K562 (cell line): ENCODE data around the gene ACOT13. TPM values are rescaled to one million over a fixed set of nuclear protein-coding genes. Genes with fewer than 3 reads are reported as not detected.

Source experiments
- ATF7 ChIP-seq: fragments of 450-650 bp; IDR thresholded peaks from 2 replicates; pipeline ENCODE4 v1.7.1; 2014; ENCODE audit warnings: mild to moderate bottlenecking, moderate library complexity
- BHLHE40 ChIP-seq: IDR thresholded peaks from 2 replicates; pipeline ENCODE4 v1.6.1; 2011; ENCODE audit warnings: low read length, improper control_type of control experiment
- CBFA2T2 ChIP-seq: fragments of 450-650 bp; conservative IDR thresholded peaks from 2 replicates; pipeline ENCODE4 v1.6.1; 2017; ENCODE audit warnings: mild to moderate bottlenecking
- CBX3 ChIP-seq, 2 experiments: IDR thresholded peaks; 1 replicate in 1 of 2; 2 replicates in 1 of 2; pipeline ENCODE4 v1.6.1; 2012; ENCODE audit warnings: inconsistent platforms in 2 of 2, low read length in 2 of 2, borderline replicate concordance in 1 of 2, control low read depth in 1 of 2
- EP300 ChIP-seq: IDR thresholded peaks from 2 replicates; pipeline ENCODE4 v1.6.1; 2012; ENCODE audit warnings: low read length, improper control_type of control experiment
- HMGN3 ChIP-seq: IDR thresholded peaks from 2 replicates; pipeline ENCODE4 v1.6.1; 2011; ENCODE audit warnings: borderline replicate concordance, low read depth, mild to moderate bottlenecking, mixed read lengths, low read length; ENCODE audit not compliant: insufficient read length; ENCODE audit errors: extremely low read depth
- KAT7 ChIP-seq: sonication (generic); formaldehyde crosslinking; IDR thresholded peaks from 2 replicates; pipeline ENCODE4 v1.8.0; 2022; ENCODE audit warnings: missing genetic modification reagents, mild to moderate bottlenecking, borderline replicate concordance
- KDM4B ChIP-seq, 2 experiments: fragments of 450-650 bp in 1 of 2; sonication (generic) in 1 of 2; IDR thresholded peaks; 2 replicates each; pipeline ENCODE4 v1.6.1; 2016 to 2017; ENCODE audit warnings: borderline replicate concordance in 2 of 2, antibody characterized with exemption in 1 of 2, low read depth in 1 of 2, mild to moderate bottlenecking in 1 of 2
- KLF13 ChIP-seq: fragments of 450-650 bp; IDR thresholded peaks from 2 replicates; pipeline ENCODE4 v1.6.1; 2016; ENCODE audit warnings: missing genetic modification characterization, low read depth, mild to moderate bottlenecking, missing compliant biosample characterization, moderate library complexity, borderline replicate concordance
- MEIS2 ChIP-seq: fragments of 450-650 bp; IDR thresholded peaks from 2 replicates; pipeline ENCODE4 v1.6.1; 2014; ENCODE audit warnings: mild to moderate bottlenecking; ENCODE audit not compliant: partially characterized antibody
- MTA1 ChIP-seq: fragments of 450-650 bp; IDR thresholded peaks from 2 replicates; pipeline ENCODE4 v1.6.1; 2017; ENCODE audit warnings: borderline replicate concordance
- NBN ChIP-seq: fragments of 450-650 bp; IDR thresholded peaks from 2 replicates; pipeline ENCODE4 v1.6.1; 2016; ENCODE audit warnings: low read depth, mild to moderate bottlenecking
- NONO ChIP-seq, 2 experiments: fragments of 200-400 bp in 1 of 2; fragments of 450-650 bp in 1 of 2; formaldehyde crosslinking in 1 of 2; IDR thresholded peaks; 2 replicates each; pipeline ENCODE4 v1.6.1; 2017; ENCODE audit warnings: low read depth in 2 of 2, mild to moderate bottlenecking in 2 of 2, moderate library complexity in 2 of 2, low read length in 1 of 2
- RBM17 ChIP-seq: fragments of 200-400 bp; formaldehyde crosslinking; IDR thresholded peaks from 2 replicates; pipeline ENCODE4 v1.6.1; 2017; ENCODE audit warnings: low read depth, mild to moderate bottlenecking, low read length, borderline replicate concordance
- SMARCC2 ChIP-seq: fragments of 450-650 bp; IDR thresholded peaks from 2 replicates; pipeline ENCODE4 v1.6.1; 2017; ENCODE audit warnings: antibody characterized with exemption, moderate library complexity, mild to moderate bottlenecking, low read depth
- ZNF124 ChIP-seq: sonication (generic); formaldehyde crosslinking; IDR thresholded peaks from 2 replicates; pipeline ENCODE4 v1.8.1; 2022; ENCODE audit warnings: missing genetic modification reagents
- ZNF717 ChIP-seq: fragments of 250-450 bp; sonication (Bioruptor Pico); IDR thresholded peaks from 2 replicates; pipeline ENCODE4 v1.5.0; 2021
- polyA plus RNA-seq, 8 experiments: library from polyadenylated mRNA; depleted of rRNA in 4 of 8; stranded (reverse) in 5 of 8; unstranded in 3 of 8; fragments of >200 nt; fragmentation: Nextera tagmentation in 2 of 8; fragmentation: Illumina TruSeq in 1 of 8; extraction: Ambion mirVana in 2 of 8; extraction: Trizol in 1 of 8; gene quantifications; 2 replicates each; pipeline versions ENCODE4 v1.2.1 to v1.2.3, GENCODE V29; 2011 to 2014; ENCODE audit warnings: inconsistent platforms in 1 of 8, missing spikeins in 1 of 8
- total RNA-seq, 7 experiments: library from RNA; depleted of rRNA in 6 of 7; stranded (reverse); fragments of >200 nt in 6 of 7; fragmentation: Illumina TruSeq in 2 of 7; extraction: Trizol in 2 of 7; gene quantifications; 2 replicates each; pipeline versions ENCODE4 v1.2.1 to v1.2.3, GENCODE V29; 2011 to 2021; ENCODE audit warnings: low replicate concordance in 1 of 7
- TF ChIP-seq, protein P1 (sequence below): sonication (generic); formaldehyde crosslinking; IDR thresholded peaks from 2 replicates; pipeline ENCODE4 v1.8.1; 2023; ENCODE audit warnings: mild to moderate bottlenecking, missing genetic modification reagents
- TF ChIP-seq, protein P2 (sequence below), 2 experiments: fragments of 450-650 bp; IDR thresholded peaks; 2 replicates each; pipeline ENCODE4 v1.6.1; 2016
- TF ChIP-seq, protein P3 (sequence below): sonication (generic); formaldehyde crosslinking; IDR thresholded peaks from 2 replicates; pipeline ENCODE4 v1.8.0; 2023; ENCODE audit warnings: missing genetic modification reagents, mild to moderate bottlenecking, borderline replicate concordance

The ACOT13 gene
- total and polyA plus RNA-seq, 9 of the 15 experiments (the other 6 are each of a cell fraction or from before 2014, with no cell fraction given), result 14.1 to 129 (median 65.7) TPM

DNA sequence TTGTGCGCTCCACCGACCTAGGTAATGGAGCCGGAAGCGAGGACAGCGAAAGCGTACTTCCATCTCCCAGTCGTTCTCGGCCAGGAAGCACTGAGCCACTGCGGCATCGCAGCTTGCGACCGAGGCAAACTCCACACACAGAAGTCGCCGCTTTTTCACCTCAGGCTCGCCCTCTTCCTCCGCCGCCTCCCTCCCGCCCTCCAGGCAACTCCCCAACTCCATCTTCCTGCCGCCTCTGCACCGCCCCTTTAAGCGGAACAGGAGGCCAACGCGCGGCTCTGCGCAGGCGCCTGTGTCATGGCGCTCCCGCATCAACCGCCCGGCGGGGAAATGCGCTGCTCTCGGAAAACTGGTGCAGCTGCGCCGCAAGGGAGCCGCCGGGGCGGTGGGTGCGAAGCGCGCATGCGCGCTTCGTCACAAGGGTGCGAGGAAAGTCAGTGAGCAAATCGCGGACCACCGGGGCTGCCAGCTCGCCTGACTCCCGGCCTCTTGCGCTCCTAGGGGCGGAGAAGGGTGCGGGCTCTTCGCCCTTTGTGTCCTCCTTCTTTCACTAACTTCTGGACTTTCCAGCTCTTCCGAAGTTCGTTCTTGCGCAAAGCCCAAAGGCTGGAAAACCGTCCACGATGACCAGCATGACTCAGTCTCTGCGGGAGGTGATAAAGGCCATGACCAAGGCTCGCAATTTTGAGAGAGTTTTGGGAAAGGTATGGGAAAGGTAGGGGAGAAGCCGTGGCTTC lies at the start of gene ACOT13, which contains the start of gene TDP2 (continued):
- TF ChIP-seq NBN (peak; percentile 72), CBX3 (IDR thresholded peaks at IDR 0.05; ENCODE audit: borderline replicate concordance in 1 of 2, low read length in 2 of 2) (peak in 1 of 2 experiments; percentile 93; a peak in 2 of 3 replicates), EP300 (peak; percentile 37), KLF13 (tag) (peak; percentile 43; the same call in 1 of the 2 replicates), MEIS2 (peak; percentile 94), MTA1 (peak; percentile 76; the same call in 1 of the 2 replicates), HMGN3 (peak; percentile 98), KDM4B (IDR thresholded peaks at IDR 0.05; ENCODE audit: borderline replicate concordance in 2 of 2, low read depth in 1 of 2) (peak in 1 of 2 experiments; percentile 60; a peak in 1 of 4 replicates), ZNF124 (no peak), SMARCC2 (peak; percentile 74), NONO (IDR thresholded peaks at IDR 0.05; ENCODE audit: low read depth in 2 of 2, low read length in 1 of 2) (peak in 1 of 2 experiments; percentile 50; a peak in 2 of 4 replicates), KAT7 (CRISPR knock-in tag) (no peak), ZNF717 (CRISPR knock-in tag) (no peak), BHLHE40 (peak; percentile 70), CBFA2T2 (peak; percentile 24; the same call in 1 of the 2 replicates), RBM17 (no peak), ATF7 (peak; percentile 89)
- TF ChIP-seq, protein P1, sequence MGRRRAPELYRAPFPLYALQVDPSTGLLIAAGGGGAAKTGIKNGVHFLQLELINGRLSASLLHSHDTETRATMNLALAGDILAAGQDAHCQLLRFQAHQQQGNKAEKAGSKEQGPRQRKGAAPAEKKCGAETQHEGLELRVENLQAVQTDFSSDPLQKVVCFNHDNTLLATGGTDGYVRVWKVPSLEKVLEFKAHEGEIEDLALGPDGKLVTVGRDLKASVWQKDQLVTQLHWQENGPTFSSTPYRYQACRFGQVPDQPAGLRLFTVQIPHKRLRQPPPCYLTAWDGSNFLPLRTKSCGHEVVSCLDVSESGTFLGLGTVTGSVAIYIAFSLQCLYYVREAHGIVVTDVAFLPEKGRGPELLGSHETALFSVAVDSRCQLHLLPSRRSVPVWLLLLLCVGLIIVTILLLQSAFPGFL (CRISPR knock-in tag), result no peak; the same call in 1 of the 2 replicates
- TF ChIP-seq, protein P2, sequence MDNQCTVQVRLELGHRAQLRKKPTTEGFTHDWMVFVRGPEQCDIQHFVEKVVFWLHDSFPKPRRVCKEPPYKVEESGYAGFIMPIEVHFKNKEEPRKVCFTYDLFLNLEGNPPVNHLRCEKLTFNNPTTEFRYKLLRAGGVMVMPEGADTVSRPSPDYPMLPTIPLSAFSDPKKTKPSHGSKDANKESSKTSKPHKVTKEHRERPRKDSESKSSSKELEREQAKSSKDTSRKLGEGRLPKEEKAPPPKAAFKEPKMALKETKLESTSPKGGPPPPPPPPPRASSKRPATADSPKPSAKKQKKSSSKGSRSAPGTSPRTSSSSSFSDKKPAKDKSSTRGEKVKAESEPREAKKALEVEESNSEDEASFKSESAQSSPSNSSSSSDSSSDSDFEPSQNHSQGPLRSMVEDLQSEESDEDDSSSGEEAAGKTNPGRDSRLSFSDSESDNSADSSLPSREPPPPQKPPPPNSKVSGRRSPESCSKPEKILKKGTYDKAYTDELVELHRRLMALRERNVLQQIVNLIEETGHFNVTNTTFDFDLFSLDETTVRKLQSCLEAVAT (IDR thresholded peaks at IDR 0.05), result peak; percentile 82 to 90; a peak in 3 of 4 replicates
- TF ChIP-seq, protein P3, sequence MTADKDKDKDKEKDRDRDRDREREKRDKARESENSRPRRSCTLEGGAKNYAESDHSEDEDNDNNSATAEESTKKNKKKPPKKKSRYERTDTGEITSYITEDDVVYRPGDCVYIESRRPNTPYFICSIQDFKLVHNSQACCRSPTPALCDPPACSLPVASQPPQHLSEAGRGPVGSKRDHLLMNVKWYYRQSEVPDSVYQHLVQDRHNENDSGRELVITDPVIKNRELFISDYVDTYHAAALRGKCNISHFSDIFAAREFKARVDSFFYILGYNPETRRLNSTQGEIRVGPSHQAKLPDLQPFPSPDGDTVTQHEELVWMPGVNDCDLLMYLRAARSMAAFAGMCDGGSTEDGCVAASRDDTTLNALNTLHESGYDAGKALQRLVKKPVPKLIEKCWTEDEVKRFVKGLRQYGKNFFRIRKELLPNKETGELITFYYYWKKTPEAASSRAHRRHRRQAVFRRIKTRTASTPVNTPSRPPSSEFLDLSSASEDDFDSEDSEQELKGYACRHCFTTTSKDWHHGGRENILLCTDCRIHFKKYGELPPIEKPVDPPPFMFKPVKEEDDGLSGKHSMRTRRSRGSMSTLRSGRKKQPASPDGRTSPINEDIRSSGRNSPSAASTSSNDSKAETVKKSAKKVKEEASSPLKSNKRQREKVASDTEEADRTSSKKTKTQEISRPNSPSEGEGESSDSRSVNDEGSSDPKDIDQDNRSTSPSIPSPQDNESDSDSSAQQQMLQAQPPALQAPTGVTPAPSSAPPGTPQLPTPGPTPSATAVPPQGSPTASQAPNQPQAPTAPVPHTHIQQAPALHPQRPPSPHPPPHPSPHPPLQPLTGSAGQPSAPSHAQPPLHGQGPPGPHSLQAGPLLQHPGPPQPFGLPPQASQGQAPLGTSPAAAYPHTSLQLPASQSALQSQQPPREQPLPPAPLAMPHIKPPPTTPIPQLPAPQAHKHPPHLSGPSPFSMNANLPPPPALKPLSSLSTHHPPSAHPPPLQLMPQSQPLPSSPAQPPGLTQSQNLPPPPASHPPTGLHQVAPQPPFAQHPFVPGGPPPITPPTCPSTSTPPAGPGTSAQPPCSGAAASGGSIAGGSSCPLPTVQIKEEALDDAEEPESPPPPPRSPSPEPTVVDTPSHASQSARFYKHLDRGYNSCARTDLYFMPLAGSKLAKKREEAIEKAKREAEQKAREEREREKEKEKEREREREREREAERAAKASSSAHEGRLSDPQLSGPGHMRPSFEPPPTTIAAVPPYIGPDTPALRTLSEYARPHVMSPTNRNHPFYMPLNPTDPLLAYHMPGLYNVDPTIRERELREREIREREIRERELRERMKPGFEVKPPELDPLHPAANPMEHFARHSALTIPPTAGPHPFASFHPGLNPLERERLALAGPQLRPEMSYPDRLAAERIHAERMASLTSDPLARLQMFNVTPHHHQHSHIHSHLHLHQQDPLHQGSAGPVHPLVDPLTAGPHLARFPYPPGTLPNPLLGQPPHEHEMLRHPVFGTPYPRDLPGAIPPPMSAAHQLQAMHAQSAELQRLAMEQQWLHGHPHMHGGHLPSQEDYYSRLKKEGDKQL (CRISPR knock-in tag), result no peak
